Erythroblast (primary cell): ENCODE measurements around the gene MPHOSPH9.

ENCODE experiments used
- GATA1 ChIP-seq: IDR thresholded peaks from 2 replicates; pipeline ENCODE4 v1.6.1; 2011; ENCODE audit warnings: low read depth, mild to moderate bottlenecking, control low read depth, low read length, moderate library complexity
- POLR2A ChIP-seq: IDR thresholded peaks from 2 replicates; pipeline ENCODE4 v1.6.1; 2011; ENCODE audit warnings: mild to moderate bottlenecking, low read length

DNA sequence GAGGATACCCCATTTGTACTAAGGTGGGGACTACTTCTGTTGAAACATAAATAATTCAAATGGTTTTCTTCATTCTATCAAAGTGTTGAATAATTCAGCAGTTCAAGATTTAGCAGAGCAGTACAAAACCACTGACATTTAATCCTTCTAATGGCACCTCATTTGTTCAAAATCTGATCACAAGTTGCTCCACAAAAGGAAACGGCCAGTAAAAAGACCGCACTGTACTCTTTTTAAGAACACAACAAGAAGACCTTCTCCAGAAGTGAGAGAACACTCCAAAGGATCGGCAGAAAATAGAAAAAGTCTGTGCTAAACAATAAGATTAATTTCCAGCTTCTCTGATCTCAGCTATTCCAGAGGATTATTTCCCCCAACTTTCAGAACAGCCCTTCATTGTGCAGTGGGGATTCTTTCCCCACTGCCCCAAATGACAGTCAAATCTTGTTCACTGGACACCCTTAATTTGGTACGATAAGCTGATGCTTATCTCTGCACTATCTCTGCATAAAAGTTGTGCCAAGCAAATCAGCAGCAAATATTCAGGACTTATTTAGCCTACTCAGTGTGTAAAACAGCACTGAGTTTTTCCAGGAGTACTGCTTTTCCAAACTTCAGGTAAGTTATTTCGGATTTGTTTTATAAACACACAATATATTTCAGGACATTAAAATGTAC is 5.2 kb downstream of the MPHOSPH9 start:
- TF ChIP-seq POLR2A, result no peak
- TF ChIP-seq GATA1, result no peak
